Measurements from ENCODE around the gene AGAP1.

The AGAP1 gene

DNA sequence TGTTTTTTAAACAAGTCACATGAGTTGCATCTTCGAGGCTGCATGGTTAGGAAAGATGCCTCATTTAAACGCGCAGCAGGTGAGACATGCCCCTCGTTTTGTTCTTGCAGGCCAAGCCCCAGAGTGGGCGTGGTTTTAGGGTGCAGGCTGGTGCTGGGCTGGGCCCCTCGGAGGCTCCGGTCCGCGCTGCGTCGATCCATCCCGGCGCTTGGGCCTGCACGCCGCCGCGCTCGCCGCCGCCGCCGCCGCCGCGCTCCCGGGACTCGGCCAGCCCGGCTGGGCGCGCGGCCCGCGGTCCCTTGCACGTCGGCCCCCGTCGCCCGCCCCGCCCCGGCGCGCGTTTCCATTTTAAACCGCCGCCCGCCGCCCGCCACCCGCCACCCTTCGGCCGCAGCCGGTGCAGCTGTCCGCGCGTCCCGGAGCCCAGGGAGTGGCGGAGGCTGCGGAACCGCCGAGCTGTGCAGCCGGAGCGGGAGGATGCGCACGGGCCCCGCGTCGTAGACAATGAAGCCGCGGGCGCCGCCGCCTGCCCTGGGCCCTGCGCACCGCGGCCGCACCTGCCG, 175.5 kb downstream of the AGAP1 start:
- DNase-seq = peak in 1 of 4 experiments; percentile 16

DNA sequence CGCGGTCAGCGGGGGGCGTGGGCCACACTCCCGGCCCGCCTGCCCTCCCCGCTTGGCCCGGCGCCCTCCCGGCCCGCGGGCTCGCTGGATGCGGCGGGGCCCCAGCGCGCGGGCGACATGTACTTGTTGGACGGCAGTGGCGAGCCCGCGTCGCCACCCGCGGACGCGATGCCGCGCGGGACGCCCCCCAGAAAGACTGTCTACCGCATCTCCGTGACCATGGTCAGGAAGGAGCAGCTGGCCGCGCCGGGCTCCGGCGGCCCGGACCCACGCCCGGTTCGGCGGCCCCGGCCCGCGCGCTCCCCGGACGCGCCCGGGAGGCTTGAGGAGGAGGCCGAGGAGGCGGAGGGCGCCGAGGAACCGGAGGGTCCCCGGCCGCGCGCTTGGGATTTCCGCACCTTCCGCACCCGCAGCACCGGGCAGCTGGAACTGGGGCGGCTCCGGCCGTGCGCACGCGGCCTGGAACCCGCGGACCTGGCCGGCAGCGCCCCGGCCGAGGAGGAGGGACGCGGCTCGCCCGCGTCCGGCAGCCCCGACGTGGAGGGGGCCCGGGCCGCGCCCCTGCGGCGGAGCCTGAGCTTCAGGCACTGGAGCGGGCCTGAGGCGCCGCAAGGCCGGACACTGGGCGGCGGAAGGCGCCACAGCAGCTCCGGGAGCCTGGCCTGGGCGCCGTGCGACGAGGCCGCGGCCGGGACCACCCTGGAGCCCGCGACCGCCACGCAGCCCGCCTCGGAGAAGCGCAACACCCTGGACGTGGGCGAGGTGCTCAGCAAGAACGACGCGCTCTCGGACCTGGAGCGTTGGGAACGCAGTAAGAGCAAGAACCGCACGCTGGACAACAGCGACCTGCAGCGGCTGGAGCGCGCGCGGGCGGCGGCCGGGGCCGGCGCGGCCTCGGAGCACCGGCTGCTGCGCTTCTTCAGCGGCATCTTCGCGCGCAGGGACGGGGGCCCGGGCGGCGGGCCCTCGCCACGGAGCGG, 176.4 kb downstream of the AGAP1 start:
- peak in 1 of 4 experiments; percentile 8 for DNase-seq

DNA sequence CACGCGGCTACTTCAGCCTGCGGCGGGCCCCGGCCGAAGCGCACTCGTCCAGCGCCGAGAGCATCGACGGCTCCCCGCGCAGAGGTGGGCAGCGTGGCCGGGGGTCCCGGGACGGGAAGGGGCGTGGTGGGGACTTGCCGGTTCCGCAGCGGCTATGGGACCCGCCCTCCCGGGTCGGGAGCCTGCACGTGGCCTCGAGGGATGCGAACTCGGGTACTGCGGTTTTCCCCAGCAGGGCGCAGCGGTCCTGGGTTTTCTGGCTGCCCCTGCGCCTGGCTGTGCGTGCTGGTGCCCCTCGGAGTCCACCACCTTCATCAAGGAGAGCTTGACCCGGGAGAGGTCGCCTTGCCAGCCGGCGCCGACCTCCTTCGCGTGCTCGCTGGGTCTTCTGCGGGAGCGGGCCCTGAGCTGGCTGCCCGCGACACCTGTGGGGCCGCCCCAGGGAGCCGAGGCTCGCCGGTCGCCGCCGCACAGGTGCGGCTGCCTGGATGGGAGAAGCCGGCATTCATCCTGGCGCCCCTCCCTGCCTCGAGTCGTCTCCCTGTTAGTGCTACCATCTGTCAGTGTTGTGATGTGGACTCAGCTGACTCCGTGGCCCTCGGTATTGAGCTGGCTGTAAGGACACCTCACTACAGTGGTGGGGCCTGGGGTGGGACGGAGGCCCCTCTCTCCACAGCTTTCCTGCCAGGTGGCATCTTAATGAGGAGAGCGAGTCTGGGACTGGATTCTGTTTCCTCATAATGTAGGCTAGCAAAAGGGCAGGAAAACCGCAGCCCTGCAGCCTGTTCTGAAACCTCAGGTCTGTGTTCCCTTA, 177.3 kb downstream of the AGAP1 start:
- DNase-seq = no peak

DNA sequence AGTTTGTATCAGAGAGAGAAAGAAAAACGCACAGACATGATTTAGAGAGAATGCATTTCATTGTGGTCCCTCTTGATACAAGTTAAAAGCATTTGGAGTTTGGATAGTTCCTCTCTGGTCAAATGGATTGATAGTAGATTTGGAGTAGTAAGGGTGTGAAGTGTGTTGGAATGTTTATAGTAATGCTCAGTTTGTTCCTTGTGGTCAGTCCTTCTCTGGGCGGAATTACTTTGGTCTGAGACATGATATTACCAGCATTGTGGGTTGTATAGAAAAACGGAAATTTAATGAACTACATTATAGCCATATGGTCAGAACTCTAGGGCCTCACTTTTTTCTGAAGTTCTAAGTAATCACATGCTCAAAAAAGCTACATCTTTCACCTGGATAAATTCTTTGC, 178.9 kb downstream of the AGAP1 start:
- no peak for DNase-seq

DNA sequence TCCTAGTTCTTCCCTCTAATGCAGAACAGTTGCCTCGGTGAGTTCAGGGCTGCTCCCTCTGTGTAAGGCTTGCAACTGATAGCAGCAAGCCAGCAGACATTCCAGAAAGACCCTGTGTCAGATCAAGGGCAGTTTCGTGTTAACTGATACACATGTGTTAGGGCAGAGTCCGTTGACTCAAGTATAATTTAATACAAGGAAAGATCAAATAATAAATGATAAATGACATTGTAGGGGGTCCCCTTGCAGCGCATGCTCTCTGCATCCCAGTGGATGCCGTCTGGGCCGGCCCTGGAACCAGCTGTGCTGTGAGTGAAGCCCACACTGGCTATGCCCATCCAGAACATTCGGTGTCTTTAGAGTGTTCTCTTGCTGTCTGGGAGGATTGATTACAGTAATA, 180.3 kb downstream of the AGAP1 start:
- DNase-seq = no peak

- no peak for DNase-seq
These were observed 181.0 kb downstream of the AGAP1 start for GRCh38 chr2:235674812-235675211.

DNA sequence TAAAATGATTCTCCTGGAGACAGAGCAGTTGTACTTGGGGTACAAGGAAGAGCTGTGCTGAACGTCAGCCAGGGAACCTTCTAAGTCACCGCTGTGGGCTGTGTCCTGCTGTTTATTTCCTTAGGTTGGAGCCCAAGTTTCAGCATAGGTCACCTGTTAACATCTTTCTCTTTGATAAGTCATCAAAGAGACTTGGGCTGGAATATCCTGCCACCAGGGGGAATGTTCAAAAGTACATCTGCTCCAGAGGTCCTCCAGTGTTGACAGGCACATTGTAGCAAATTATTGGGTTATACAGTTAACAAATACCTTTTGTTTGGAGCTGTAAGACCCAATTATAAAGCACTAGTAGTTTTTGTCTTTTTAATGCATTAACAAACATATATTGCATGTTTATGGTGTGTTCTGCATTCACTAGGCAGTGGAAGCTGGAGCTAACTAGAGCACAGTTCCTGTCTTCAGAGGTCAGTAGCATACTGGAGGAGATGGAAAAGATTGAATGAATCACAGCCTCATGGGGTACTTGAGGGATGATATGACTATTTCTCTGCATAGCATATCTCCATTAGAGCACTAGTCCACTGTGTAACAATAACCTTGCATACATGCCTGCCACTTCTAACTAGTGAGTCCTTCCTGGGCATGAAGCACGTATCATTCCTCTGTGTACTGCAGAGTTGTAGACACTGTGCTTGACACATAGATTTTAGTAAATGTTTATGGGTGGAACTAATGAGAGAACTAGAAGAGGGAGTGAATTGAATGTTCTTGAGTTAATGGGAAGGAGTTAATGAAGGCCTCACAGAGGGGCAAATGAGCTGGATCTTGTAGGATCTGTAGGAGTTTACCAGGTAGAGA, 182.1 kb downstream of the AGAP1 start:
- DNase-seq = no peak

- DNase-seq = no peak
These were observed 182.6 kb downstream of the AGAP1 start for GRCh38 chr2:235676536-235676799.

- DNase-seq = no peak
These were observed 183.5 kb downstream of the AGAP1 start for GRCh38 chr2:235677276-235677788.

GRCh38 chr2:235677937-235678336, 184.1 kb downstream of the AGAP1 start:
- DNase-seq = no peak

GRCh38 chr2:235678712-235679111, 184.9 kb downstream of the AGAP1 start:
- no peak for DNase-seq

DNA sequence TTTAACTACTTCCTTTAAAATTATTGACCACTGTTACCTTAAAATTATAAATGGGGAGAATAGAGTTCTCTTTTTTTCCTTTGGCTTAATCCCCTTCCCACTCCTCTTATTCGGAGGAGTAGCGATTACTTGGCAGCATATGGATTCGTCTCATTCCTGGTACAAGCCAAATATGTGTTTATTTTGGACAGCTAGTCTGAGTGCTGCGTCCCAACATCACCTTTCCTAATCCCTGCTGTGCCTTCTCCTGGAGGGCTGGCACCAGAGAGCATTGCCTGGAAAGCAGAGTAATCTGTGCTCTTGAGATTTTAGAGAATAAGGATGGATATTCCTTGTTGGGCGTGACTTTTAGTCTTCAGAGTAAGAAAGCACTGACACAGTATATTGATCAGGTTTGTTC, 185.6 kb downstream of the AGAP1 start:
- no peak for DNase-seq

DNA sequence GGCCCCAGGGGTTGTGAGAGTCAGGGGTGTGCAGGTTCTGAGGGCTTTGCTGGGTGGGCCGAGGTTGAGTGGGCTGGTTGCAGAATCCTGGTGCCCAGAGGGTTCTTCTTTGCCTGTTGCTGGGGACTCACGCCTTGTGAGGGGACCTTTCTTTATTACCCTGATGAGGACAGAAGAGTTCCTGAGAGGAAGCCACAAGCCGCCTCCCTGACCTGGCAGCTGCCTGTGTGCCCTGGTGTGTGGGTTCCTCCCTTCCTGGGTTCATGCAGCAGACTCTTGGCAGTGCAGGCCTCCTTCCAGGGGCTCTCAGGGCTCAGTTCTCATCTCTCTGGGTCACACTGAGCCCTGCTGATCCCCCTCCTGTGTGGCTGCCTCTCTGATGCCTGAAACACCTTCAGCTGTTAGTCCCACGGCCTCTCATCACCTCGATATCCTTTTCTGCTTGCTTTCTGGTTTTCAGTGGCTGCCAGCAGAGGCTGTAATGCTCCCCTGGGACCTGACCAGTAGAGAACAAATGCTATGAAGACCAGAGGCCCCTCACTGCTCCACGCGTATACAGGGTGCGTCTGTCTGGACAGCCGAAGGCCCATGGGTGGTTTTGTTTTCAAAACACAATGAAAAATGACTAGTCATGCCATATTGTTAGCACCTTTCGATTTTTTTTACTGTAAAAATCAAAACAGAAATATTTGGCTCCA, 191.3 kb downstream of the AGAP1 start:
- no peak for DNase-seq

DNA sequence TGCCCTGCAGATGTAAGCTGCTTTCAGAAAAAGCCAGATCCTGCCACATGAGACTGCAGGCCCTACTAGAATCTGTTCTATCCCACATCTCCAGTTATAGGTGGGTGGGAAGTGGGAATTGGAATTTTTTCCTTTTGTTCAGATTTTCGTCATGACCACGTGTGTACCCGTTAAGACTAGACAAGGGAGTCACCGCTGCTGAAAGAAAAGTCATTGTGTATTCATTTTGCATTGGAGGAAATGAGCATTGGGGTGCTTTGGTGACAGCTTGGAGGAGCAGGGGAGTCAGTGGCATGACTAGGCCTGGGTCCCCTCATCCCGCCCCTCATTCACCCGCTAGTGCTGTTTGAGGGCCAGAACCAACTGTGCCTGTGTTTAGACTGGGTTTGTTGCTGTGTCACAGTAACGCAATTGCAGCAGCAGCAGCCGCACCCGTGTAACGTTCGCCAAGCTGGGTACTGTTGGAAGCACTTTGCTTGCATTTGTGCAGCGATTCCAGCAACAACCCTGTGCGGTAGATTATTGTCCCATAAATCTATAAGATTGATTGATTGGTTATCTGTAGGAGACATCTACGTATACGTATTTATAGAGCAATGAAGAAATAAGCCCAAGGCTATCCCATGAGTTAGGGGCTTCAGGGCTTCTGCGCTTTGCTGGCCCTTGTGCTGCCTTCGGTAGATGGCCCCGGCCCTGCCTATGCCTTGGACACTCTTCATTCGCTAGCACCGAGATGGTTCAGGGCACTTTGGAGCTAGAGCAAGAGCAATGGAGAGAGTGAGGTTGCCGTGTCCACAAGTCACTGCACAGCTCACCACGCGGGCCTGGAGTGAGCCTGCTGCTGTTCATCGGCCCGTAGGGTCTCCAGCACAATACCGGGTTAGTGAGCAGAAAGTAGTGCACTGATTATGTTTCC, 194.9 kb downstream of the AGAP1 start:
- DNase-seq = no peak

DNA sequence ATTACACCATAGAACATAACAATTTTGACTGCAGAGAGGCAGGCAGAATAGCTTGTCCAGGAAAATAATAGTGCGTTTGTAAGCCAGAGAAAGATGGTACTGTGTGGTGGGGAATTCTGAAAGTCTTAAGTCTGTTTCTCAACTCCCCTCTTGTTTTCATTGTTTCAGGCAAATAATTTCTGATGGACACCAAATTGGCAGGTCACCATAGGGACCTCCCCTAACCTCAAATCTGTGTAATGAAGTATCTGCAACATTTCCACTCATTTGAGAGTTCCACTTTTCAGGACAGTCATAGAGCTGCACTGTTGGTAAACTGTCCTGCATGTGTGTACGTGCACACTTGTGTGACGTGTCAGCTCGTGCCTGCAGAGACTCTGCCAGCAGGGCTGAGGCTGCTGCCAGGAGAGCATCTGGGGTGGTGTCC, 195.6 kb downstream of the AGAP1 start:
- DNase-seq = no peak

DNA sequence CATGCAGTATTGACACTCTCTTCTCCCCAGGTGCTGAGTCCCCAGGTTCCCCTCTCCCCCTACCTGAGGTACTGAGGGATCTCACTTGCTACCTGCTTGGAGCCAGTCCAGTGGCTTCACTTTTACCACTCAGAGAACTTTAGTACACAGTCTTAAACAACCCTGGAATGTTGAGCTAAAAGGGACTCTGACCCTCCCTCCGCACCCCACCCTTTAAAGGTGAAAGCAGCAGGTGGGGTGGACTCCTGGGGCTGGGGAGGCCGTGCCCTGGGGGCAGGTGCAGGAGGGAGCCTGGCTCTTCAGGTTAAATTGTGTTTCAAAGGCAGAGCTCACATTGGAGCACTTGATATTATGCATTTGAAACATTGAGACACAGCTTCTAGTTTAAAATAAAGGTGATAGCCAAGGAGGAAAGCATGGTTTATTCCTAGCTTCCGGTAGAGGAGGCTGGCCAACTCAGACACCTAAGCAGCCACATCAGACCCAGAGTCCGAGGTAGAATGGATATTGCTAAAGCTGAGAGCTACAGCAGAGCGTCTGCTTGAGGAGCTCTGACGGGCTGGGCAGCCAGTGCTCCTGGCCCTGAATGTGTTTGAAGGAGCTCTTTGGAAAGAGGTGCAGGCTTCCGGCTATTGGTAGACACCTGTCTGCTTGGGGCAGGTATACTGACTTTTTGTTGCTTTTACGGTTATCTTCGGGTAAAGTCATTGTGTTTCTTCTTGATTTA, 196.4 kb downstream of the AGAP1 start:
- DNase-seq = no peak

DNA sequence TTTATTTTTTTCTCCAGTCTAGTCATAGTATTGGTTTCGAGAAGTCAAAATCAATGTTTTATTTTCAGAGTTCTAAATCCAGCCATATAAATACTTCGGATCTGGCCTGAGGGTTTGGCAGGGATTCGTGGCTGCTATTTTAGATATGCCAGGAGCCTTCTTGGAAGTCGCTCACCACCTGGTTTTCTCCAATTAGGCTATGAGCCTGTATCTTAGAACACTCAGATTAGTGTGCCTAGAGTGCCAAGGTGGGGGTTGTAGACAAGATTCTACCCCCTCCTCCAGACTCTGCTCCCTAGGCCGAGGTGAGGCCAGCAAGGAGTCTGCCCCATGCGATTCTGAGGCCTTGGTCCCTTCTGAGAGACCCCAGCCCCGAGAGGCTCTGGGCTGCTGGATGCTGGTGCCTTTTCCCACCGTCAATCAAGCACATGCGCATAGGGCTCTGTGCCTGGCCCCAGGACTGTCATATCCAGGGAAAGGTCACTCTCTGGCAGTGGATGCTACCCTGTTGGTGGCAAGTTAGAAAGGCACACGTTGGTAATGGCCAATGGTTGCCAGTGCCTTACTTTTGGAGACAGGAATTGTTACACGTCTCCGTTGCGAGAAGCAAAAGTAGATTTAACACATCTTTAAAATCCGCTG, 197.1 kb downstream of the AGAP1 start:
- no peak for DNase-seq

DNA sequence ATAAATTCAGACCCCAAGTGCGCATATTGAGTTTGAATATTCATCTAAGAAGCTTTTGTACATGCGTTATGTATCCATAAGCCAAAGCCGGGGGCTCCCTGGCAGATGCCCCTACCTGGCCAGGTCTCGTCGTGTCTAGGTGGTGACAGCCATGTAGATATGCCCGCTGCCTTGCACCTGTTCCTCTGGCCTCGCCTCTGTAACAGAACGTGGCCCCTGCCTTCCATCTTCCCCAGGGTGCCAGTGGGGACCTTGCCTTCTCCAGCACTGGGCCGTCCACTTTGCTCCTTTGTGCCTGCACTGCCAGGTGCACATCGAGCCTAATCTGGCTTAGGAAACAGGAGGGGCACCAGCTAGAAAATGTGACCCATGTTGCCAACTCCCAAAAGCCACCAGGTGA, 198.2 kb downstream of the AGAP1 start:
- no peak for DNase-seq

- DNase-seq = no peak
These were observed 198.9 kb downstream of the AGAP1 start for GRCh38 chr2:235692671-235693171.
